ENCODE data around the gene AMBRA1.

GRCh38 chr11:46366260-46366659, 227.6 kb downstream of the AMBRA1 start:
- TF ChIP-seq CTCF (IDR thresholded peaks at IDR 0.05; ENCODE audit: extremely low read depth in 1 of 2, insufficient read depth in 1 of 2, low read depth in 1 of 2, low read length in 2 of 2) (no peak), POLR2AphosphoS5 (IDR thresholded peaks at IDR 0.05; ENCODE audit: insufficient read depth, low read depth, low read length) (no peak), JUN (IDR thresholded peaks at IDR 0.05; ENCODE audit: borderline replicate concordance, insufficient read depth, insufficient read length, low read depth) (no peak), POLR2A (IDR thresholded peaks at IDR 0.05; ENCODE audit: low read depth, low read length) (no peak), MYC (IDR thresholded peaks at IDR 0.05; ENCODE audit: low read depth, low read length) (no peak)
- TF ChIP-seq, protein P1, sequence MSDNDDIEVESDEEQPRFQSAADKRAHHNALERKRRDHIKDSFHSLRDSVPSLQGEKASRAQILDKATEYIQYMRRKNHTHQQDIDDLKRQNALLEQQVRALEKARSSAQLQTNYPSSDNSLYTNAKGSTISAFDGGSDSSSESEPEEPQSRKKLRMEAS (IDR thresholded peaks at IDR 0.05; ENCODE audit: insufficient read depth, insufficient read length): no peak
